DMS53 treated with DMSO at 0.1 percent for 48 hours (cell line): ENCODE measurements around the gene KRTAP3-2.

ENCODE experiments used
- DNase-seq: peaks from one replicate; lab custom pipeline; 2025; ENCODE audit not compliant: unreplicated experiment; lab: John Stamatoyannopoulos, UW

The KRTAP3-2 gene

DNA sequence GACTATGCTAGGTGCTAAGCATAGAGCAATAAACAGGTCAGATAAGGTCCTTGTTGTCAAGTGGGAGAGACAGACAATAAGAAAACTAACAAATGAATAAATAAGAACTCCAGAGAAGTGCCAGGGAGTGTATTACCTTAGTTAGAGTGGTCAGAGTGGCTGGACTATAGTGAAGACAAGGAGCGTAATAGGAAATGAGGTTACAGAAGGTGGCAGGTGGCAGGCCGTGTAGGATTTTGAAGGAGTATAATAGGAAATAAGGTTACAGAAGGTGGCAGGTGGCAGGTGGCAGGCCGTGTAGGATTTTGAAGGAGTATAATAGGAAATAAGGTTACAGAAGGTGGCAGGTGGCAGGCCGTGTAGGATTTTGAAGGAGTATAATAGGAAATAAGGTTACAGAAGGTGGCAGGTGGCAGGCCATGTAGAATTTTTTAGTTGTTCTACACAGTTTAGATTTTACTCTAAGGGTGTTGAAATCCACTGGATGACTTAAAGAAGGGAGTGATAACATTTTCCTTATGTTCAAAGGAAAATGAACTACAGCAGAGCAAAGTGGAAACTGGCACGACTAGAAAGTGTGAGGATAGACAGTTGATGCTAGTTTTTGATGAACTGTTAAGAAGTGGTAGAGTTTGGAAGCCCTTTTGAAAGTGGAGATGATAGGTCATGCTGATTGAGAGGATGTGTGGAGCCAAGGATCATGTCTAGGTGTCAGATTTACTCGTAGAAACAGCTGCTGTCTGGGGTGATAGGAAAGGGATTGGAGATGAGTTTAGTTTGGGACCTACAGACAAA lies 12.8 kb upstream of the KRTAP3-2 start:
- peak; percentile 19 for DNase-seq

DNA sequence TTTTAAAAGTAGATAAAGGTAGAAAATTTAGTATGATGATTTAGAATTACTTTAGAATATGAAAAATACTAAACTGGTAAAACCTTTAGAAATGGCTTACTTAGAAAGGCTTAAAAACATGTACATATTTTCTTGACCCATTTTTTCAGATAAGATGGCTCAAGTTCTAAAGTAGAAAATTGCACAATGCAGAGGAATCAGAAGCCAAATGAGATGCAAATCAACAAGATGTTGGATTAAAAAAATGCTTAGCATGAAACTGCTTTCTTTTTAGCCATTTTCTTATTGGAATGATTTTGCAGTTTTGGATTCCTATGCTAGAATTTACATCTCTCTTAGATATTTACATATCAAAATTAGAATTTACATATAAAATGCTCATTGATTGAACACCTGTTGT lies 10.7 kb upstream of the KRTAP3-2 start:
- DNase-seq: no peak

DNA sequence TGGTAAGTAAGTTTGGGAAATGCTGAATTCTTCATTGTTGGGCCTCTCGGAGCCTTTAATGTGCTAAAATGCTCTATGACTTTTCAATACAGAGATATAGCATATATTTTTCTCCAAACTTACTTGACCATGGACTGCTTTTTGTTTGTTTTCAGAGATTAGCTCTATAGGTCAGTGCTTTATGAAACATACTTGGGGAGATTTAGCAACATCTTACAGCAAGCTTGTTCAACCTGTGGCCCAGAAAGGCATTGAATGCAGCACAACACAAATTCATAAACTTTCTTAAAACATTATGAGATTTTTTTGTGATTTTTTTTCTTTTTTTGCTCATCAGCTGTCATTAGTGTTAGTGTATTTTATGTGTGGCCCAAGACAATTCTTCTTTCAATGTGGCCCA lies 10.2 kb upstream of the KRTAP3-2 start:
- DNase-seq: no peak

DNA sequence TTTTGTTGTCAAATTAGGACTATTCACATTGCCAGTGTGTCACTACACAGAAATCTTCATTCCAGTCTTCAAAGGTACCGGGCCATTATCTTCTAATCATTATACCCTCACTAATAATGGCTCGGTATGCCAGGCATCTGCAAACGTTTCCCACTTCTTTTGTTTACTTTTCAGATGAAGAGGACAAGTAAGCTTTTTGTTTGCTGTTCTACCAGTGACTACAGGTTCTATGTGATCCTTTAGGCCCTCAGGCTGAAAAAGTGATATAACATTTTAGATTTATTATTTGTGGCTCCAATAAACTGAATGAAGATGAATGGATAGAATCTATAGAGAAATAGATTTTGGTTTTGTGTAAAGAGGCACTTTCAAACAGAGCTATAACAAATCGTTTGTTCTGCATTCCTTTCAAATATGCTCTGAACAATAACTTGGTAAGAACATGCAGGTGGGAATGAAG lies 9.6 kb upstream of the KRTAP3-2 start:
- peak; percentile 54 for DNase-seq

DNA sequence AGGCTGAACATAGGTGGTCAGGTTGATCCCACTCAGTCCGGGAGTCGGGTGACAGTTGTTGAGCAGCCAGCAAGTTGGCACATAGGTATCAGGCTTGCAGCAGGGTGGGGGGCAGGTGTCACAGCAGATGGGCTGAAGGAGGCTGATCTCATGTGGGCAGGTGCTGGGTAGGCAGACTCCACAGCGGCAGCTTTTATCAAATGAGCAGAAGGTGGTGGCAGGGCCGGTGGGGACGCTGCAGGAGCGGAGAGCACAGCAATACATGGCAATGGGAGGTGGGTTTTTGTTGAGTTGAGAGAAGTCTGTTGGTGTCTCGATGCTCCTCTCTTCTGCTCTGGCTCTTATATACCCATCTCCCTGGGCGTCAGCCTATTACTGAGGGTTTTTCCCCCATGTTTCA lies 9.1 kb upstream of the KRTAP3-2 start, which contains the start of gene KRTAP3-1:
Gene KRTAP3-1 (minus strand): TSS at position 318 of the 400 bp plus-strand sequence. CDS start 54 bp downstream, at position 264.
- peak; percentile 60 for DNase-seq

DNA sequence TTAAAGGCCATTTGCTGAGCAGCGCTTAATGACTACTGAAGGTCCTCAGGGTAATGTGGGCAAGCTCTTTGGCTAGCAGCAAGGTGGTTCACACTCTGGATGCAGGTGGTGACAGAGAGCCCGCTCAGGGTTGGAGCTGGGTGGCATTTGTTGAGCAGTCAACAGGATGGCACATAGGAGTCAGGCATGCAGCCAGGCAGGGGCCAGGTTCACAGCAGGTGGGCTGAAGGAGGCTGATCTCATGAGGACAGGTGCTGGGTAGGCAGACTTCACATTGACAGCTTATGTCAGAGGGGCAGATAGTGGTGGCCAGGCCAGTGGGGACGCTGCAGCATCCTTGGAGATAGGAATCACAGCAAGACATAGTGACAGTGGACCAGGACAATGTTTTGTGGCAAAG lies 4.7 kb upstream of the KRTAP3-2 start:
- DNase-seq: no peak

DNA sequence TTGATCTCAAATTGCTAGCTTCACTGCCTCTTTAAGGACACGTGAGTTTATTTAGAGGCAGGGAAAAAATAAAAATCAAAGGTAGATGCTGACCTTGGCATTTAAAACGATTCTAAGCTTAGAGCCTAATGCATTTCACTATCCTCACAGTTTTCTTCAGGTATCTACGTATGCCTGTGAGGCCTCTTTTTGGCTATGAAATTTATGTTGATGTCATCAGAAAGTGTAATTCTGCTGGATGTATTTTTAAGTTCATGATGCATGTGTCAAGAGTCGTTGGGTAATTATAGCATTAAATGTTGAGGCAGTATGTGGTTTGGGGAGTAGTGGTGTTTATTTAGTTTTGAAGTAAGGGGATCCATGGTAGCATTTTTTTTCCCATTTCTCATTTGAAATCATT lies 4.2 kb upstream of the KRTAP3-2 start:
- no peak for DNase-seq

DNA sequence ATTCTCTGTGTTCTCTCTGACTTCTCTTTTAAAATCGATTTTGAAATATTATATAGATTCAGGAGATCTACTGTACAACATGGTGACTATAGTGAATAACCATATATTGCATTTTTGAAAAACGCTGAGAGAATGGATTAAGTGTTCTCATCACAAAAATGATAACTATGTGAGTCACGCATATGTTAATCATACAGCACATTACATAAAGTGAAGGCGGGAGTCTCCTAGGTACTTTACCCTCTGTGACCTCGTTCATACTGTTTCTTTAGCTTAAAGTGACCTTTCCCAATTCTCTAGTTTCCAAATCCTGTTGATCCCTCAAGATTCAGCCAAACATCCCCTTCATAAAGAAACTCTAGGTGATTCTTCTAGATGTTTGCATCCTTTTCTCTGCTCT lies 3.1 kb upstream of the KRTAP3-2 start:
- no peak for DNase-seq

DNA sequence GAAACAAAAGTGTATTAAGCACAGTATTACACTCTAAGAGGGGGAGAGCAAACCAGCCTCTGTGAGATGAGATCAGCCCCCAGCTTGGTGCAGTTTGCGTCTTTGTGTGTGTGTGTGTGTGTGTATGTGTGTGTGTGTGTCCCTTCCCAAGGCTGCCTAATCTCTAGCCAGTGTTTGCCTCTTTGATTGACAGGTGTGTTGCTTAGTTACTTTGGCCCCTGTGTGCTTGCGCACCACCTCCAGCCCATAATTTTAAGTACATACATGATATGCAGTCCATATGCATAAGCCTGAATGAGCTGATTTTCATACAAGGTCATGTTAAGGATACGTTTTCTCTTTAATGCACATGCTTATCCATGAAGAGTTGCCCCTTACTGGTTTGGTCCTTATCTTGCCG lies 2.1 kb upstream of the KRTAP3-2 start:
- DNase-seq: no peak

DNA sequence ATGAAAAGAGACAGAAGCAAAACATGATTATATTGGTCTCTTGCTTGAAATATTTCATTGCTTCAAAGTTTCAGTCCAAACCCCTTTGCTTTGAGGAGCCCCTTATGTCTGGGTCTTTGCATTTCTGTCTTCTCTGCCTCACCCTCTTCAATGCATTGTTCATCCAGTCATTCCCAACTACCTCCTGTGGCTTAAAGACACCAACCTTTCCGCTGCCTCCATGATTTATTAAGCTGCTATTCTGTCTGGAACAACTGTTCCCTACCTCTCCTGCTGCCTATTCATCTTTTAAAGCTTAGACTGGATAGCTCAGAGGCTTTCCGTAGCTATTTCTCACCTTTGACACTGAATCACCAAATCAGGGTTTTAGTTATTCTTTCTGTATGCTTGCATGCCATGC lies 2.3 kb downstream of the KRTAP3-2 start:
- no peak for DNase-seq

DNA sequence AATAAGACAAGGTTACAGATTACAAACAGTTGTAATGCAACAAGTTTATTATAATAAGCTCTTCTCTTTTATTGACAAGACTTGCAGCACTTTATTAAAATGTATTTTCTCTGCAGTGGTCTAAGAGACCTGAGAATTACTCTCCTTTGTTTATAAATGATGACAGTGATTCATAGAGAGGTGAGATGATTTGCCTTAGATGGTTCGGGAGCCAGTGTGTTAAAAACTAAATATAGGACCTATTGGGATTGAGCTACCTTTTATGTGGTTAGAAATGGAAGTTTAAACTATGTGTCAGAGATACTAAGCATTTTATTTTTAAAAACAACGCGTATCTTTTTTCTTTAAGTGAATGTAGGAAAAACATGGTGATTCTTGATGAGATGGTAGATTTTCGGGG lies 2.9 kb downstream of the KRTAP3-2 start:
- DNase-seq: no peak

DNA sequence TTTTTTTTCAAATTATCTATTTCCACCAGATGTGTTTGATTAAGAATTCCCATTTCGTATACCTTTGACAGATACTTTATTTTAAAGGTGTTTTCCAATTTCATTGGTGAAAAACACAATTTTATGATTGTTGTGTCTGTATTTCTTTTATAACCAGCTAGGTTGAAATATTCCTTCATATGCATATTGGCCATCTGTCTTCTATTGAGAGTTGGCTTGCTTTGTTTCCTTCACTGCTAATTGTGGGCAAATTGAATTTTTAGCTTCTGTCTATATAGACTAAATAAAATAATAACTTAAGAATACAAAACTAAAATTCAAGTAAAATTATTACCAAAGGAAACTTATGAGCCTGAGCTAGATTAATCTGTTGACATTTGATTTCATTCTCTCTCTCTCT lies 4.6 kb downstream of the KRTAP3-2 start:
- no peak for DNase-seq

DNA sequence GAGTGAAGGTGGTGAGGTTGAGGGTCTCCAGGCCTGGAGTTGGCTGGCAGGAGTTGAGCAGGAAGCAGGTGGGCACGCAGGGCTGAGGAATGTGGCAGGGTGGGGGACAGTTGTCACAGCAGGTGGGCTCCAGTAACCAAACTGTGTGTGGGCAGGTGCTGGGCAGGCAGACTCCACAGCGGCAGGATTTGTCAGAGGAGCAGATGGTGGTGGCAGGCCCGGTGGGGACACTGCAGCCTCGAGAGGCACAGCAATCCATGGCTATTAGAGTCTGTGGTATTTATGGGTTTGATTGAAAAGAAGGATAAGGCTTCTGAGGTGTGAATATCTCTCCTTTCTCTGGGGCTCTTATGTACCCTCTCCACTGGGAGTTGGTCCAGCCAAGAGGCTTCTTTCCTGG lies 5.9 kb downstream of the KRTAP3-2 start, which contains the start of gene KRTAP3-3:
Gene KRTAP3-3 (minus strand): TSS at position 326 of the 400 bp plus-strand sequence. CDS start 67 bp downstream, at position 259.
- no peak for DNase-seq

DNA sequence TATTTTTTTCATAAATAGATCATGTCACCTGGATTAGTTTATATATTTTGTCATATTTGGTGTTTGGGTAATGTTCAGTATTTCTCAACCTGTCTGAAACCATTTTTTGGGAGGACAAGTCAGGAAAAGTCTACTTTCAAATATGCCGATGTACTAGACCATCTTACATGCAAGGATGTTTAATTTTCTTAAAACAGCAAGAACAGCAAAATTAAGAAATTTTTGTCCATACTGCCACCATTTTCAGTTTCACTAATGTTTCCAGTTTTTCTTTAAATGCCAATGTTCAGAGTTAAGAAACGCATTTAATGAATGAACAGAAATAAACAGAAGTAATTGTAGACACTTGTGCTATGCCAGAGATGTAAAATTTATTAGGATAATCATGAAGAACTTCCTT lies 6.6 kb downstream of the KRTAP3-2 start:
- DNase-seq: no peak

DNA sequence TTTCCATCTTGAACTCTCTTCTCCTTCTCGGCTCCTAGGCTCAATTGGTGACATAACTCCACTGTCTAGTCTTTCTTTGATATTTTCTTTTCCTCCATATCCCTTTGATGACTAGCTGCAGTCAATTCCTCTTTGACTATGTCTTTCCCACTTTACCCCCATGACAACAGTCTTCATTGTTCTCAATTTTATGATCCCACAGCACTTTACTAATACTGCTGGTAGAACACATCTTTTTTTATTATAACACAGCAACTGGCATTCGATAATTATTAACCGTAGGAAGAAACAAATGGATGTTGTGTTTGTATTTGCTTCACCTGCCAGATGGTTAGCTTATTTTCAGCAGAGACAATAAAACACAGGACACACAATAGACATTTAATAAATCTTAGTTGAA lies 7.0 kb downstream of the KRTAP3-2 start:
- DNase-seq: no peak

DNA sequence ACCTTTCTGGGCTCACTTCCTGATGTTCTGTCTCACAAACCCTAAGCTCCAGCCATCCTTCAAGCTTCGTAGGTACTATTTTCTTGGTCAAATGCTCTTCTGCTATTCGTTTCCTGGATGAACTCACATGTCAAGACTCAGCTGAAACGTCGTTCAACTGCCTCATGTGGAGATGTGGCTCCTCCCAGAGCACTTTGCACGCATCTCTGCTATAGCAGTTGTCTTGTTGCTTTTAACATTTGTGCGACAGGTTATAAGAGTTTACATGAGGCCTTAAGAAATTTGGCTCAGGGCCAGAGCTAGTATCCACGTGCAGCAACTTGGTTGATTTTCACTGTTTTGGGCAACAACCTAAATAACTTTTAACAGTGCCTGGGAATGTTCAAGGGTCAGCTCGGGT lies 12.8 kb downstream of the KRTAP3-2 start:
- DNase-seq: no peak

DNA sequence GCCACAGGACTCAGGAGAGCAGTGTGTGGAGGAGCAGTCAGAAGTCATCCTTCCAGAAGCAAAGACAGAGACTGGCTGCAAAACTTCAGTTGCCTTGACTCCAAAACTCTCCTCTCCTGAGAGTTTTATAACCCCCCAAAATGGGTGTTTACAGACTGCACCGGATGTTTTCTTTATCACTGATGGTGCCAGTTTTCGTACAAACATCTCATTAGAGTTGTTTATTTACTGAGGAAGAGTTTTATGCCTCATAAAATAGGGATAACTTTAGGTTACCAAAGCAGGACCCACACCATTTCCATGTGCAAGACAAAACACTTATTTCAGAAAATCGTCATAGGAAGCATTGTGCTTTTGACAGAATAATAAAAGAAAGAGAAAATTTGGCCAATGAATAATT lies 15.5 kb downstream of the KRTAP3-2 start, which contains the start of gene KRT40:
Gene KRT40 (minus strand): TSS at position 101 of the 400 bp plus-strand sequence. CDS start 53 bp downstream, at position 48.
- no peak for DNase-seq

DNA sequence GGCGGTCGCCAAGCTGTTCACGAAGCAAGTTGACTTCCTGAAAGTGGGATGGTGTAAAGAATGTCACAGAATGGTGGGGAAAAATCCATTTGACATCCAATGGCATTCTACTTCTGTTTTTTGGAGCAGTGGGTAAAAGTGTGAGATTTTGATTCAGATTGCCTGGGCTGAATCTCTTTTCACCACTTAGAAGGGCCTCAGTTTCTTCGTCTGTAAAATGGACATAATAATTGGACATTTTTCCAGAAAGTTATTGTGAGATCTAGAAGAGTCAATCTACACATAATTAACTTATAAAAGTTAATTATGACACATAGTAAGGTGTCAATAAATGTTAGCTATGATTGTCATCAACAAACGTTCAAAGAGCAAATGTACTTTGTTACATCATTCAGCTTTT lies 18.6 kb downstream of the KRTAP3-2 start:
- DNase-seq: no peak

DNA sequence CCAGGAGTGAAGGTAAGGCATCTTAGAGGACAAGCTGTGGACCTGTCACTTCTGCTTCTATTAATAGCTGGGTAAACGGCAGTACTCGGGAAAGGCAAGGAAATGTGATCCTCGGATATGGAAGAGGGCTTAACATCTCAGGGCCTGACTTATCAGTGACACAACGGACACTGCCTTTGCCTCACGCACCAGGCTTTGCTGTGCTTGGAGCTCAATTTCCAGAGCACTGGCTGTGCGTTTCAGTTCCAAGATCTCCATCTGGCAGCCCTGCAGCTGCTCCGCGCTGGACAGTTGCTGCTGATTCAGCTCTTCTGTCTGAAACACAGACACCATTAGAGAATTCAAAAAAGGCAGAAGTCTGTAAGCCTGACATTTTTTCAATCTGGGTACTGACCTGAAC lies 19.1 kb downstream of the KRTAP3-2 start:
- no peak for DNase-seq

DNA sequence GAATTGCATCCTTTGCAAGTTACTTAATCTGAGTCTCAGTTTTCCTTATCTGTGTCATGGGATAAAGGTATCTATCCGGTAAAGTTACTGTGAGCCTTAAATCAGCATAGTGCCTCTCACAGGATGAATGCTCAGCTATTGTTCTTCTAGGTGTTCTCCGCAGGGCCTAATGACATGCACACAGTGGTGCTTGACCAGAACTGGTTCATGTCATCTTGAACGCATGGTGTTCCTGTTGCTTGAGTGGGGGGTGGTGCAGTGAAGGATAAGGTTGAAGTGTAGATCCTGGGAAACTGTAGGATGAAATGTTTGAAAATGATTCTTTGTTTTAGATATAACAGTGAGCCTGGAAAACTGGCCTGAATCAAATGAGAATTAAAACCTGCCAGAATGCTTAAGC lies 19.6 kb downstream of the KRTAP3-2 start:
- no peak for DNase-seq

DNA sequence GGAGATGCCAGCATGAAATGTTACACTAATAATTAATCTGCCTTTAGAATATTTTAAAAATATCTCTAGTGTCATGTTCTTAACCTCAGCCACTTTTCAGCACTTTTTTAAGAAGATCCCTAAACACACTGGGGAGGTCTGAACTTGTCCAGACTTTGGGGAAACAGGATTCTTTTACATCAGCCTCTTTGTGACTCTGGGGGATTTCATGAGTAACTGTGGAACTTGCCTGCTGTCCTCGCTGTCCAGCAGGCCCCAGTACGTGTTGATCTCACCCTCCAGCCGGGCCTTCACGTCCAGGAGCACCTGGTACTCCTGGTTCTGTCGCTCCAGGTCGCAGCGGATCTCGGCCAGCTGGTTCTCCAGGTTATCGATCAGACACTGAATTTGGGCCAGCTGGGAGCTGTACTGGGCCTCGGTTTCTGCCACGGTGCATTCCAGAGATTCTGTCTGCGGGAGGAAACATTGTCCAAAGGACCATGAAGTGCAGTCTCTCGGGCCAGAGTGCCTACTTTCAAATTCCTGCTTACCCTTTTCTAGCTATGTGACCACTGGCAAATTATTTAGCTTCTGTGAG lies 21.0 kb downstream of the KRTAP3-2 start:
- DNase-seq: no peak

DNA sequence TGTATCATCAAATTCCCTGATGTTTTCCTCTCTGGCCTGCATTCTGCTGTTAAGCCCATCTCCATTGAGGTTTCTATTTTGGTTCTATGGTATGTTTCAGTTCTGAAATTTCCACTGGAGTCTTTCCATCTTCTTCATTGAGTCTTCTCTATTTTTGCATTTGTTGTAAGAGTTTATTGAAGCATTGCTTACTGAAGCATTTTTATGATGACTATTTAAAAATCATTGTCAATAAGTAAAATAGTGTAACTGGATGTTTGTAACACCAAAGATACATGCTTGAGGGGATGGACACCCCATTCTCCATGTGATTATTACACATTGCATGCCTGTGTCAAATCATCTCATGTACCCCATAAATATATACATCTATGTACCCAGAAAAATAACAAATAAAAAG lies 24.2 kb downstream of the KRTAP3-2 start:
- no peak for DNase-seq
